H1 (cell line): ENCODE data around the gene SMIM8. TPM values are rescaled to one million over a fixed set of nuclear protein-coding genes. Genes with fewer than 3 reads are reported as not detected.

Experiments used
- CTCF ChIA-PET: fragments of 300-600 bp; sonication (Branson Sonifier 250); formaldehyde crosslinking; loops from one replicate; lab custom pipeline; 2021; ENCODE audit not compliant: partially characterized antibody; lab: Charles Lee
- POLR2A ChIA-PET: fragments of 300-600 bp; sonication (Branson Sonifier 250); formaldehyde crosslinking; loops from one replicate; lab custom pipeline; 2021; ENCODE audit warnings: inconsistent platforms; ENCODE audit not compliant: partially characterized antibody; lab: Charles Lee
- DNase-seq, 2 experiments: peaks; one replicate each; pipeline versions ENCODE4 v3.0.0 to v3.0.0-alpha.2; 2010 to 2022; ENCODE audit warnings: low spot score in 2 of 2, low read depth in 1 of 2, mixed read lengths in 1 of 2
- FAIRE-seq: peaks from 2 replicates; lab custom pipeline; 2011; peaks lifted over from hg19 to GRCh38; lab: Jason Lieb, UNC
- H2AFZ ChIP-seq: 2 replicates; pipeline ENCODE4 v1.8.1; 2012; ENCODE audit warnings: low read length, inconsistent platforms
- H2AK5ac ChIP-seq: 2 replicates; pipeline ENCODE4 v1.6.1; 2013; ENCODE audit warnings: low read depth, low read length
- H2BK120ac ChIP-seq: replicated peaks from 2 replicates; pipeline ENCODE3; 2013; ENCODE audit warnings: low read depth, low read length, inconsistent platforms
- H2BK12ac ChIP-seq: 2 replicates; pipeline ENCODE4 v1.6.1; 2013; ENCODE audit warnings: low read depth, low read length
- H2BK15ac ChIP-seq: 2 replicates; pipeline ENCODE4 v1.6.1; 2013; ENCODE audit warnings: low read length
- H2BK20ac ChIP-seq: 2 replicates; pipeline ENCODE4 v1.6.1; 2013; ENCODE audit warnings: low read length
- H2BK5ac ChIP-seq: 2 replicates; pipeline ENCODE4 v1.6.1; 2013; ENCODE audit warnings: low read depth, low read length
- H3K14ac ChIP-seq: 2 replicates; pipeline ENCODE4 v1.6.1; 2013; ENCODE audit warnings: inconsistent platforms; ENCODE audit not compliant: insufficient read length
- H3K18ac ChIP-seq: 2 replicates; pipeline ENCODE4 v1.6.1; 2013; ENCODE audit warnings: low read length; ENCODE audit errors: extremely low read depth
- H3K23ac ChIP-seq: 2 replicates; pipeline ENCODE4 v1.6.1; 2013; ENCODE audit warnings: inconsistent platforms; ENCODE audit not compliant: insufficient read length
- H3K23me2 ChIP-seq: 2 replicates; pipeline ENCODE4 v1.6.1; 2013; ENCODE audit warnings: low read depth, low read length
- H3K27ac ChIP-seq: 2 replicates; pipeline ENCODE4 v1.6.1; 2011; ENCODE audit warnings: low read depth, low read length, inconsistent platforms
- H3K27me3 ChIP-seq, 4 experiments: replicated peaks in 1 of 4; 1 replicate in 1 of 4; 2 replicates in 3 of 4; pipeline versions ENCODE4 v1.6.1 to v1.8.1; 2011 to 2013; ENCODE audit warnings: low read length in 3 of 4, mild to moderate bottlenecking in 3 of 4, inconsistent platforms in 2 of 4, mixed read lengths in 2 of 4, moderate library complexity in 1 of 4; ENCODE audit not compliant: control insufficient read depth in 3 of 4, insufficient read depth in 3 of 4; ENCODE audit errors: extremely low read depth in 1 of 4
- H3K36me3 ChIP-seq, 4 experiments: 2 replicates each; pipeline versions ENCODE4 v1.6.1 to v1.8.1; 2011 to 2013; ENCODE audit warnings: mild to moderate bottlenecking in 4 of 4, low read length in 3 of 4, moderate library complexity in 2 of 4, control low read depth in 1 of 4, inconsistent platforms in 1 of 4; ENCODE audit not compliant: insufficient read depth in 4 of 4, control insufficient read depth in 2 of 4
- H3K4ac ChIP-seq: replicated peaks from 2 replicates; pipeline ENCODE3; 2013; ENCODE audit warnings: low read length, low read depth, mixed read lengths, inconsistent platforms; ENCODE audit not compliant: insufficient read length
- H3K4me1 ChIP-seq, 4 experiments: replicated peaks in 1 of 4; 1 replicate in 1 of 4; 2 replicates in 3 of 4; pipeline versions ENCODE4 v1.6.1 to v1.8.1; 2011 to 2013; ENCODE audit warnings: low read length in 3 of 4, inconsistent platforms in 2 of 4, mixed read lengths in 1 of 4; ENCODE audit not compliant: insufficient read depth in 4 of 4, control insufficient read depth in 3 of 4
- H3K4me2 ChIP-seq, 2 experiments: 2 replicates each; pipeline versions ENCODE4 v1.6.1 to v1.8.1; 2011 to 2013; ENCODE audit warnings: low read depth in 2 of 2, low read length in 2 of 2, control low read depth in 1 of 2, inconsistent platforms in 1 of 2, mild to moderate bottlenecking in 1 of 2; ENCODE audit not compliant: insufficient read depth in 1 of 2
- H3K4me3 ChIP-seq, 4 experiments: fragments of 200-600, 300-600 bp in 1 of 4; sonication (generic), shearing (Covaris generic), sonication (Bioruptor Twin) in 1 of 4; 2 replicates each; pipeline versions ENCODE4 v1.5.1 to v1.8.1; 2011 to 2016; ENCODE audit warnings: low read length in 4 of 4, low read depth in 3 of 4, control low read depth in 2 of 4, inconsistent platforms in 2 of 4, mild to moderate bottlenecking in 2 of 4, mixed read lengths in 1 of 4, moderate library complexity in 1 of 4; ENCODE audit not compliant: insufficient read depth in 2 of 4; ENCODE audit errors: extremely low read depth in 1 of 4
- H3K56ac ChIP-seq: replicated peaks from 2 replicates; pipeline ENCODE3; 2013; ENCODE audit warnings: low read depth, mild to moderate bottlenecking, mixed read lengths, low read length, inconsistent platforms; ENCODE audit not compliant: insufficient read length
- H3K79me1 ChIP-seq: 2 replicates; pipeline ENCODE4 v1.6.1; 2013; ENCODE audit warnings: low read depth, low read length, control low read depth
- H3K79me2 ChIP-seq, 2 experiments: 2 replicates each; pipeline versions ENCODE4 v1.6.1 to v1.8.1; 2012 to 2013; ENCODE audit warnings: low read length in 2 of 2, mild to moderate bottlenecking in 2 of 2, inconsistent platforms in 1 of 2; ENCODE audit not compliant: insufficient read depth in 2 of 2, control insufficient read depth in 1 of 2
- H3K9ac ChIP-seq, 4 experiments: replicated peaks in 1 of 4; 1 replicate in 1 of 4; 2 replicates in 3 of 4; pipeline versions ENCODE4 v1.6.1 to v1.8.1; 2011 to 2013; ENCODE audit warnings: low read depth in 3 of 4, low read length in 3 of 4, control low read depth in 2 of 4, mild to moderate bottlenecking in 2 of 4, moderate library complexity in 2 of 4, inconsistent platforms in 1 of 4; ENCODE audit errors: extremely low read depth in 1 of 4
- H3K9me3 ChIP-seq, 2 experiments: 2 replicates each; pipeline versions ENCODE4 v1.6.1 to v1.8.1; 2012 to 2013; ENCODE audit warnings: mild to moderate bottlenecking in 2 of 2, moderate library complexity in 2 of 2, control low read depth in 1 of 2, inconsistent platforms in 1 of 2, low read depth in 1 of 2, low read length in 1 of 2, mixed read lengths in 1 of 2; ENCODE audit not compliant: insufficient read depth in 2 of 2
- H4K20me1 ChIP-seq, 2 experiments: replicated peaks in 1 of 2; 2 replicates each; pipeline versions ENCODE3 to v1.8.1; 2011 to 2013; ENCODE audit warnings: inconsistent platforms in 2 of 2, low read length in 2 of 2, mild to moderate bottlenecking in 1 of 2; ENCODE audit not compliant: insufficient read depth in 2 of 2, control insufficient read depth in 1 of 2
- H4K5ac ChIP-seq: 2 replicates; pipeline ENCODE4 v1.6.1; 2013; ENCODE audit warnings: low read length, low read depth, mixed read lengths, inconsistent platforms; ENCODE audit not compliant: insufficient read length
- H4K8ac ChIP-seq: 2 replicates; pipeline ENCODE4 v1.8.0; 2013; ENCODE audit warnings: mild to moderate bottlenecking, moderate library complexity, low read length, inconsistent platforms; ENCODE audit not compliant: insufficient read depth; ENCODE audit errors: extremely low read depth
- H4K91ac ChIP-seq: replicated peaks from 2 replicates; pipeline ENCODE3; 2013; ENCODE audit warnings: low read length, mixed read lengths, inconsistent platforms; ENCODE audit not compliant: insufficient read length
- ASH2L ChIP-seq: fragments of 200-600, 300-600 bp; sonication (generic); IDR thresholded peaks from one replicate; pipeline ENCODE4 v1.7.1; 2017; ENCODE audit warnings: low read length
- CHD2 ChIP-seq: IDR thresholded peaks from 2 replicates; pipeline ENCODE4 v1.6.1; 2012; ENCODE audit warnings: low read length, improper control_type of control experiment
- CTBP2 ChIP-seq: IDR thresholded peaks from 2 replicates; pipeline ENCODE4 v1.7.0; 2011; ENCODE audit warnings: borderline replicate concordance, mild to moderate bottlenecking, moderate library complexity, mixed read lengths, low read length; ENCODE audit not compliant: insufficient read depth, insufficient read length
- EGR1 ChIP-seq: IDR thresholded peaks from 2 replicates; pipeline ENCODE4 v1.6.1; 2011; ENCODE audit warnings: low read depth, low read length, borderline replicate concordance
- EP300 ChIP-seq, 2 experiments: IDR thresholded peaks; 1 replicate in 1 of 2; 2 replicates in 1 of 2; pipeline ENCODE4 v1.6.1; 2011 to 2012; ENCODE audit warnings: low read depth in 2 of 2, low read length in 2 of 2, mild to moderate bottlenecking in 2 of 2, borderline replicate concordance in 1 of 2, inconsistent platforms in 1 of 2, moderate library complexity in 1 of 2
- GTF2F1 ChIP-seq: IDR thresholded peaks from 2 replicates; pipeline ENCODE4 v1.6.1; 2012; ENCODE audit warnings: low read depth, low read length, improper control_type of control experiment, borderline replicate concordance
- MAFK ChIP-seq: IDR thresholded peaks from 2 replicates; pipeline ENCODE4 v1.6.1; 2012; ENCODE audit warnings: low read depth, mild to moderate bottlenecking, improper control_type of control experiment, low read length
- SP4 ChIP-seq: IDR thresholded peaks from 2 replicates; pipeline ENCODE4 v1.6.1; 2012; ENCODE audit warnings: low read length, inconsistent platforms
- TAF1 ChIP-seq: IDR thresholded peaks from 2 replicates; pipeline ENCODE4 v1.6.1; 2011; ENCODE audit warnings: mild to moderate bottlenecking, low read depth, low read length
- TAF7 ChIP-seq: optimal IDR thresholded peaks from 2 replicates; pipeline ENCODE3; 2011; ENCODE audit warnings: low read depth, mild to moderate bottlenecking, inconsistent platforms, low read length, moderate library complexity, borderline replicate concordance
- TCF12 ChIP-seq: IDR thresholded peaks from 2 replicates; pipeline ENCODE4 v1.6.1; 2011; ENCODE audit warnings: low read depth, mild to moderate bottlenecking, low read length
- USF2 ChIP-seq: IDR thresholded peaks from 2 replicates; pipeline ENCODE4 v1.6.1; 2011; ENCODE audit warnings: low read length, improper control_type of control experiment
- YY1 ChIP-seq: IDR thresholded peaks from 2 replicates; pipeline ENCODE4 v1.6.1; 2011; ENCODE audit warnings: low read depth, mild to moderate bottlenecking, low read length
- WGBS, 2 experiments: shearing (Covaris generic) in 1 of 2; methylation state at CpG; one replicate each; pipeline versions ENCODE4 v1.1.6 to v1.1.7; 2013 to 2015; ENCODE audit warnings: low lambda C conversion rate in 2 of 2, mixed read lengths in 2 of 2, inconsistent platforms in 1 of 2, low coverage in 1 of 2, missing lambda C conversion rate in 1 of 2; ENCODE audit not compliant: insufficient replicate concordance in 2 of 2, insufficient coverage in 1 of 2, insufficient read length in 1 of 2; ENCODE audit errors: extremely low coverage in 1 of 2, missing lambda C conversion rate in 1 of 2; 5-methylcytosine and 5-hydroxymethylcytosine counted together
- polyA plus RNA-seq, 7 experiments: library from polyadenylated mRNA; depleted of rRNA in 3 of 7; stranded (reverse) in 5 of 7; unstranded in 2 of 7; fragments of >200 nt in 5 of 7; fragments of 200-250 nt in 2 of 7; gene quantifications; 1 replicate in 5 of 7; 2 replicates in 1 of 7; 4 replicates in 1 of 7; pipeline versions ENCODE4 v1.2.1 to v1.2.3, GENCODE V29; 2011 to 2013; ENCODE audit warnings: missing spikeins in 2 of 7, mixed read lengths in 2 of 7
- total RNA-seq: library from RNA; stranded (reverse); fragmentation: NEBNext Ultra II Directional; extraction: Animal tissue kit (Norgen Biotek cat#: 25700); gene quantifications from 2 replicates; pipeline ENCODE4 v1.2.1, GENCODE V29; 2021

The SMIM8 gene
- total and polyA plus RNA-seq, 2 of the 8 experiments (the other 6 are each of a cell fraction or from before 2014, with no cell fraction given): 3.0 to 10.7 TPM

DNA sequence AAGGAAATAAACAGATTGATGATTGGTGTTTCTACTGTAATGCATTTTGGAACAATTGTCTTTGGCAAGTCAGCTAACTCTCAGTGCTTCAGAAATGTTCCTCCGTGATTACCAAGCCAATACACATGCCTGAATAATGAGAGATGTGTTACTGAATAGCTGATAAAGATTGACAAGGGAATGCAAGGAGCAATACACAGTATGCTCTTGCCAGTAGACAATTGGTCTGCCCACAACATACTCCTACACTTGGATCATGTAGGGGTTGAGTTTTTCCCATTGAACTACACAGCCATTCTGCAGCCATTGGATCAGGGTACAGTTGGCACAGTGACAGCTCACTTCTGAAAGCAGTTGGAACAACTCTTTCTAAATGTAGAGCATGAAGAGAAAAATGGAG, 12.3 kb downstream of the SMIM8 start:
- Histone ChIP-seq H3K9me3 (no peaks in the 10 kb centered on the region), H3K4me3 (no peak overlapping the region), H3K18ac (no peak overlapping the region), H3K36me3 (no peaks in the 10 kb centered on the region; a peak in 1 of 8 replicates), H3K79me2 (peaks cover 0 to 15% of the 10 kb centered on the region in 2 experiments; a peak in 3 of 4 replicates), H3K23ac (no peak overlapping the region), H2AFZ (no peak overlapping the region), H3K79me1 (no peaks in the 10 kb centered on the region), H2BK120ac (no peak overlapping the region), H2BK5ac (no peak overlapping the region), H2BK12ac (no peak overlapping the region), H4K20me1 (no peaks in the 10 kb centered on the region), H4K91ac (no peak overlapping the region), H3K56ac (no peak overlapping the region), H3K27ac (no peak overlapping the region), H2BK20ac (no peak overlapping the region), H3K23me2 (no peaks in the 10 kb centered on the region), H4K8ac (no peak overlapping the region), H3K4me1 (peaks cover 0 to 5% (median 0%) of the 10 kb centered on the region in 4 experiments; a peak in 3 of 7 replicates), H2AK5ac (no peak overlapping the region), H2BK15ac (no peak overlapping the region), H3K4me2 (no peak overlapping the region), H3K27me3 (no peaks in the 10 kb centered on the region), H3K4ac (no peak overlapping the region), H4K5ac (no peak overlapping the region), H3K9ac (no peak overlapping the region), H3K14ac (no peak overlapping the region)
- DNase-seq: no peak
- CTCF ChIA-PET: interaction anchor here (1.0 to 2.8 kb wide), 3 partner anchors 10 to 56 kb away, joined by 3 to 10 read pairs (median 7); partner anchors contain the start of gene C6orf163
- POLR2A ChIA-PET: interaction anchor here (1.4 kb wide), 1 partner anchor 59 kb away, joined by 3 read pairs; no protein-coding TSS in a partner anchor
- no peak for FAIRE-seq
- WGBS, 2 experiments: 100% methylated on average over 1 of the region's 1 CpG; no CpG with 5 or more reads in 1 of the 2 experiments
- TF ChIP-seq CTBP2 (no peak), TCF12 (no peak), YY1 (no peak), USF2 (no peak), EGR1 (no peak), SP4 (no peak), CHD2 (no peak), EP300 (IDR thresholded peaks at IDR 0.05; ENCODE audit: borderline replicate concordance in 1 of 2, low read depth in 2 of 2, low read length in 2 of 2) (no peak), TAF7 (no peak), ASH2L (no peak), TAF1 (no peak), MAFK (no peak), GTF2F1 (no peak)
